GM13976 (cell line): ENCODE results near the gene CMIP.

Source experiments
- DNase-seq: peaks from one replicate; pipeline ENCODE4 v3.0.0; 2012; ENCODE audit warnings: low spot score
- CTCF ChIP-seq: IDR thresholded peaks from 2 replicates; pipeline ENCODE4 v1.5.1; 2012; ENCODE audit warnings: borderline replicate concordance, mild to moderate bottlenecking; ENCODE audit not compliant: insufficient read depth; ENCODE audit errors: extremely low read depth, missing control alignments, control extremely low read depth
- in situ Hi-C: fragments of 300-500 bp; cut with MboI; formaldehyde crosslinking; loops from one replicate; pipeline ENCODE4 v1.12.0; 2022; ENCODE audit warnings: low sequenced_read_pairs, mixed read lengths, inconsistent platforms; ENCODE audit not compliant: unreplicated experiment

CMIP gene

GRCh38 chr16:81515721-81516120, 71.1 kb downstream of the CMIP start:
- no peak for TF ChIP-seq CTCF
- in situ Hi-C loops: no loop called here
- no peak for DNase-seq

DNA sequence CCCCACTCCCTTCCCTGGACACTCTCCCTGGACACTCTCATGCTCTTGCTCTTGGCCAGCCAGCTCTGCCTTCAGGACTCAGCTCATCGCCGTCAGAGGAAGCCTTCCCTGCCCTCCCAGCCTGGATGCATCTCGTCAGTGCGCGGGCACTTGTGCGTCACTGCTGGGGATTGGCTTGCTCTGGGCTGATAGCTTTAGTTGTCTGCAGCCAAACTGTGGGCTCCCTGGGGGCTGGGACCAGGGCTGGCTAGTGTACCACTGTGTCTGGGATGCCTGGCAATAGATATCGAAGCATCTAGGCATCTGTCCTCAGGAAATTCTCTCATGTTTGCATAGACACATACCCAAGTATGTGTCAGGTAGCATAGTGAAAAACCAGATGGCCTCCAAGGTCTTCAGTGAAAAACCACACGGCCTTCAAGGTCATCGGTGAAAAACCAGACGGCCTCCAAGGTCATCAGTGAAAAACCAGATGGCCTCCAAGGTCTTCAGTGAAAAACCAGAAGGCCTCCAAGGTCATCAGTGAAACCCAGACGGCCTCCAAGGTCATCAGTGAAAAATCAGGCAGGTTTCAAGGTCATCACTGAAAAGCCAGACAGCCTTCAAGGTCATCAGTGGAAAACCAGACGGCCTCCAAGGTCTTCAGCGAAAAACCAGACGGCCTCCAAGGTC, 72.0 kb downstream of the CMIP start:
- no peak for TF ChIP-seq CTCF
- no peak for DNase-seq
- in situ Hi-C loops: no loop called here

- DNase-seq: no peak
- in situ Hi-C loops: no loop called here
- TF ChIP-seq CTCF: no peak
Measured at GRCh38 chr16:81517150-81517499, 72.5 kb downstream of the CMIP start.

DNA sequence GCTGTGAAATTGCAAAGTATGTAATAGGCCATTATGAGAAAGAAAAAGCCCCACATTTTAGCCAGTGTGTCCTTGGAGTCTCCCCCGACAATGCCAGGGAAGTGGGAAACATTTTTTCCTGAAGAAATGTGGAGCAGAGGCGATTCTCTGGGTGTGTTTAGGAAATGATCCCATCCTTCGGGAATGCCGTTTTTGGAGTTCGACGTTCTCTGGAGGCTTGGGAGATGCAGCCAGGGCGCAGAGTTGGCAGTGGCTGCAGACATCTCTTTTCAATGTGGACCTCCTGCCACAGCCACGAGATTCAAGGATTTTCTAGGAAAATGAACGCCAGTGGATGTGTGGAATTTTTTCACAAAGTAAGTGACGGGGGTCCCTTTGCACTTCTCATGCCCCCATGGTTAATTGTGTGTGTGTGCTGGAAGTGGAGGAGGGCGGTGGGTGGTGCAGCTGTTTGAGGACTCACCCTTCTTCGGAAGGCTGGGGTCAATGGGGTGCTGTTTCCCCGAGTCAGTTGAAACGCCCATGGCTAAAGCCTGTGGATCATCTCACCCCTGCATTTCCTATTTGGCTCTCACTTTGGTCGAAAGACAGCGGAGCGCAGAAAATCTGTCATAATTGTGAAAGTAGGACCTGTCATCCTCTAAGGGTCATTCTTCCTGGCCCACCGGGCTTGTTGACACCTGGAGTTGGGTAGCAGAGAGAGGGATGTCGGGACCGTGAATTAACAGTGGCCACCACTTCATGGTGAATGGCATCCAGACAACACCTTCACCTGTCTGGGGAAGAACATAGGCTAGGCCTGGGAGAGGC, 73.2 kb downstream of the CMIP start:
- in situ Hi-C loops: no loop called here
- no peak for DNase-seq
- TF ChIP-seq CTCF: no peak

- no peak for DNase-seq
- in situ Hi-C loops: no loop called here
- TF ChIP-seq CTCF: no peak
Measured at GRCh38 chr16:81518439-81518757, 73.8 kb downstream of the CMIP start.

- no peak for DNase-seq
- in situ Hi-C loops: no loop called here
- no peak for TF ChIP-seq CTCF
Measured at GRCh38 chr16:81519301-81520150, 74.9 kb downstream of the CMIP start.
